Skeletal muscle tissue (tissue), 4 donors: Measurements from ENCODE around the gene PPP2R2B. TPM values are rescaled to one million over a fixed set of nuclear protein-coding genes. Genes with fewer than 3 reads are reported as not detected.

Source experiments
- H3K27ac ChIP-seq: one replicate; pipeline ENCODE4 v1.7.0; 2013; ENCODE audit warnings: mild to moderate bottlenecking, low read depth, low read length, inconsistent platforms
- H3K27me3 ChIP-seq, 3 donors: one replicate each; pipeline ENCODE4 v1.7.0; 2013; ENCODE audit warnings: low read length in 3 of 3; ENCODE audit not compliant: control insufficient read depth in 3 of 3, insufficient read depth in 3 of 3
- H3K36me3 ChIP-seq, 3 donors: one replicate each; pipeline ENCODE4 v1.7.0; 2013; ENCODE audit warnings: low read length in 3 of 3; ENCODE audit not compliant: control insufficient read depth in 3 of 3, insufficient read depth in 3 of 3
- H3K4me1 ChIP-seq, 3 donors: one replicate each; pipeline ENCODE4 v1.7.0; 2013; ENCODE audit warnings: low read length in 3 of 3, mild to moderate bottlenecking in 3 of 3; ENCODE audit not compliant: control insufficient read depth in 3 of 3, insufficient read depth in 3 of 3
- H3K4me3 ChIP-seq, 3 donors: one replicate each; pipeline ENCODE4 v1.7.0; 2013; ENCODE audit warnings: low read length in 3 of 3
- H3K9ac ChIP-seq, 3 donors: one replicate each; pipeline ENCODE4 v1.7.0; 2013; ENCODE audit warnings: low read length in 3 of 3, mild to moderate bottlenecking in 3 of 3, moderate library complexity in 2 of 3, low read depth in 1 of 3
- H3K9me3 ChIP-seq, 3 donors: one replicate each; pipeline ENCODE4 v1.7.0; 2013; ENCODE audit warnings: low read length in 3 of 3; ENCODE audit not compliant: control insufficient read depth in 3 of 3
- total RNA-seq: library from RNA; depleted of rRNA; stranded (reverse); fragments of >200 nt; gene quantifications from one replicate; pipeline ENCODE4 v1.2.3, GENCODE V29; 2014
- donor health status: Osteomylitis.

The PPP2R2B gene
- total RNA-seq, 1 donor from 2014 or later = 4.7 TPM

- no peak overlapping the region for H3K9ac ChIP-seq
- H3K36me3 ChIP-seq = no peaks in the 10 kb centered on the region
- H3K9me3 ChIP-seq = no peaks in the 10 kb centered on the region
- H3K27ac ChIP-seq = no peak overlapping the region
- H3K27me3 ChIP-seq = no peaks in the 10 kb centered on the region
- H3K4me3 ChIP-seq = no peak overlapping the region
- no peaks in the 10 kb centered on the region for H3K4me1 ChIP-seq
Measured at GRCh38 chr5:146904890-146905289, 26.3 kb upstream of the PPP2R2B start.

GRCh38 chr5:146903789-146904188 is 25.2 kb upstream of the PPP2R2B start:
- no peaks in the 10 kb centered on the region for H3K36me3 ChIP-seq
- no peak overlapping the region for H3K9ac ChIP-seq
- H3K4me3 ChIP-seq = no peak overlapping the region
- no peak overlapping the region for H3K27ac ChIP-seq
- no peaks in the 10 kb centered on the region for H3K4me1 ChIP-seq
- no peaks in the 10 kb centered on the region for H3K9me3 ChIP-seq
- no peaks in the 10 kb centered on the region for H3K27me3 ChIP-seq

- Histone ChIP-seq H3K9ac (no peak overlapping the region), H3K36me3 (no peaks in the 10 kb centered on the region), H3K9me3 (no peaks in the 10 kb centered on the region), H3K27ac (no peak overlapping the region), H3K27me3 (no peaks in the 10 kb centered on the region), H3K4me1 (no peaks in the 10 kb centered on the region), H3K4me3 (no peak overlapping the region)
Measured at GRCh38 chr5:146902471-146902870, 23.9 kb upstream of the PPP2R2B start.

- Histone ChIP-seq H3K9ac (no peak overlapping the region), H3K4me1 (no peaks in the 10 kb centered on the region), H3K27me3 (no peaks in the 10 kb centered on the region)
Measured at GRCh38 chr5:146897061-146897460, 18.5 kb upstream of the PPP2R2B start.

GRCh38 chr5:146894753-146895521 is 16.4 kb upstream of the PPP2R2B start:
- Histone ChIP-seq H3K9ac (no peak overlapping the region), H3K36me3 (no peaks in the 10 kb centered on the region), H3K4me1 (no peaks in the 10 kb centered on the region), H3K27ac (no peak overlapping the region), H3K9me3 (no peaks in the 10 kb centered on the region), H3K27me3 (no peaks in the 10 kb centered on the region), H3K4me3 (no peak overlapping the region)

More at GRCh38 chr5:146897061-146897460, 18.5 kb upstream of the PPP2R2B start:
- Histone ChIP-seq H3K9me3 (no peaks in the 10 kb centered on the region), H3K4me3 (no peak overlapping the region), H3K27ac (no peak overlapping the region), H3K36me3 (no peaks in the 10 kb centered on the region)

GRCh38 chr5:146893991-146894390 is 15.4 kb upstream of the PPP2R2B start:
- Histone ChIP-seq H3K27ac (no peak overlapping the region), H3K27me3 (no peaks in the 10 kb centered on the region), H3K4me3 (no peak overlapping the region), H3K9ac (no peak overlapping the region), H3K36me3 (no peaks in the 10 kb centered on the region), H3K4me1 (no peaks in the 10 kb centered on the region), H3K9me3 (no peaks in the 10 kb centered on the region)

- Histone ChIP-seq H3K36me3 (no peaks in the 10 kb centered on the region), H3K9me3 (no peaks in the 10 kb centered on the region), H3K27ac (no peak overlapping the region), H3K9ac (no peak overlapping the region), H3K4me3 (no peak overlapping the region), H3K27me3 (no peaks in the 10 kb centered on the region), H3K4me1 (no peaks in the 10 kb centered on the region)
Measured at GRCh38 chr5:146892231-146892630, 13.7 kb upstream of the PPP2R2B start.

GRCh38 chr5:146891511-146891910 is 13.0 kb upstream of the PPP2R2B start:
- Histone ChIP-seq H3K9ac (no peak overlapping the region), H3K27ac (no peak overlapping the region), H3K4me1 (no peaks in the 10 kb centered on the region), H3K9me3 (no peaks in the 10 kb centered on the region), H3K27me3 (no peaks in the 10 kb centered on the region), H3K36me3 (no peaks in the 10 kb centered on the region), H3K4me3 (no peak overlapping the region)

GRCh38 chr5:146890731-146891440 is 12.3 kb upstream of the PPP2R2B start:
- Histone ChIP-seq H3K9ac (no peak overlapping the region), H3K4me3 (no peak overlapping the region), H3K27me3 (no peaks in the 10 kb centered on the region), H3K27ac (no peak overlapping the region), H3K9me3 (no peaks in the 10 kb centered on the region), H3K4me1 (no peaks in the 10 kb centered on the region), H3K36me3 (no peaks in the 10 kb centered on the region)

- Histone ChIP-seq H3K4me1 (no peaks in the 10 kb centered on the region), H3K9me3 (no peaks in the 10 kb centered on the region), H3K4me3 (no peak overlapping the region), H3K27ac (no peak overlapping the region), H3K9ac (no peak overlapping the region), H3K27me3 (no peaks in the 10 kb centered on the region), H3K36me3 (no peaks in the 10 kb centered on the region)
Measured at GRCh38 chr5:146890066-146890465, 11.5 kb upstream of the PPP2R2B start.
